GM12892 (cell line): Measurements from ENCODE around the gene C12orf57.

Source experiments
- POLR2A ChIP-seq: IDR thresholded peaks from 2 replicates; pipeline ENCODE4 v1.6.1; 2011; ENCODE audit warnings: low read depth, low read length, control low read depth
- TAF1 ChIP-seq: IDR thresholded peaks from 2 replicates; pipeline ENCODE4 v1.6.1; 2011; ENCODE audit warnings: low read depth, mild to moderate bottlenecking, control low read depth, low read length, borderline replicate concordance

DNA sequence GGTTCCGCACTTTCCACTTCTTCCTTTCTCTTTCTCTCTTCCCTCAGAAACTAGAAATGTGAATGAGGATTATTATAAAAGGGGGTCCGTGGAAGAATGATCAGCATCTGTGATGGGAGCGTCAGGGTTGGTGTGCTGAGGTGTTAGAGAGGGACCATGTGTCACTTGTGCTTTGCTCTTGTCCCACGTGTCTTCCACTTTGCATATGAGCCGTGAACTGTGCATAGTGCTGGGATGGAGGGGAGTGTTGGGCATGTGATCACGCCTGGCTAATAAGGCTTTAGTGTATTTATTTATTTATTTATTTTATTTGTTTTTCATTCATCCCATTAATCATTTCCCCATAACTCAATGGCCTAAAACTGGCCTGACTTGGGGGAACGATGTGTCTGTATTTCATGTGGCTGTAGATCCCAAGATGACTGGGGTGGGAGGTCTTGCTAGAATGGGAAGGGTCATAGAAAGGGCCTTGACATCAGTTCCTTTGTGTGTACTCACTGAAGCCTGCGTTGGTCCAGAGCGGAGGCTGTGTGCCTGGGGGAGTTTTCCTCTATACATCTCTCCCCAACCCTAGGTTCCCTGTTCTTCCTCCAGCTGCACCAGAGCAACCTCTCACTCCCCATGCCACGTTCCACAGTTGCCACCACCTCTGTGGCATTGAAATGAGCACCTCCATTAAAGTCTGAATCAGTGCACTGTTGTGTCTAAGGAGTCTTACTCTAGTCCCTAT, 20.7 kb upstream of the C12orf57 start:
- TF ChIP-seq TAF1 (no peak), POLR2A (no peak)
